Measurements from ENCODE around the gene FOS.
"Not testable (repeated sequence)": the region's sequence is repeated elsewhere in the genome, so short reads cannot be mapped to it uniquely, and the experiment has no call there.

FOS gene

DNA sequence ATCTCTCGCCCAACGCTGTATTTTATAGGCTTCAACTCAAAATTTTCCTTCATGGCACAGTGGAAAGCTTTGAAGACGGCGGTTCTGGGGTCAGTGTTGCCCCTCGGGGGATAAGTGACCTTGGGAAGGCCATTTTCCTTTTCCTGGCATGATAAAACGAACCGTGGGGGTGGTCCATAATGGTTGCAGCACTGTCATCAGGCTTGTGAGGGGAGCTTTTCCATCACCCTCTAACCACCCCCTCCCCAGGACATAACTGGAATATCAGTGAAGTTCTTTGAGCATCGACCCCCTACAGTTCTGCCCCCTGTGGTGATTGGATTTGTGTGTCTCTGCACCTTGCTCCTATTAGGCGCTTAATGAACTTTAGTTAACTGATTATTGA is 16.0 kb downstream of the FOS start:
- DNase-seq (ENCODE audit: low read depth) = no peak

DNA sequence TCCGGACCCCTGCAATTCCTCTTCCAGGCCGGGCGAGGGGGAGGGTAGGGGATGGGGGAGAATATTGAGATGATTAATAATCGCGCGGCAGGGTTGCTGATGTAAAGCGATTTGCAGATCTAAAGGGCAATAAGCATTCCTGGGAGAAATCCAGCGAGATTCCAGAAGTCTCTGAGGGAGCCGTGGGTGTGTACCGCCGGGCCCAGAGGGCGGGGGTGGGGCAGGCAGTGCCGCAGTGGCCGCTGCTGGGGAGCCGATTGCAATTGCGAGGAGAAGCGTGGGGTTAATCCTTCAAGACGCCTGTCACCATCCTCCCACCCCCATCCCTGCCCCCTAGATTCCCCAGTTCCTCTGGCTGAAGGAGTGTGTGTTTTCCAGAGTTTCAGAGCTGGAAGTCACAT is 16.4 kb downstream of the FOS start:
- DNase-seq (ENCODE audit: low read depth) = no peak

DNA sequence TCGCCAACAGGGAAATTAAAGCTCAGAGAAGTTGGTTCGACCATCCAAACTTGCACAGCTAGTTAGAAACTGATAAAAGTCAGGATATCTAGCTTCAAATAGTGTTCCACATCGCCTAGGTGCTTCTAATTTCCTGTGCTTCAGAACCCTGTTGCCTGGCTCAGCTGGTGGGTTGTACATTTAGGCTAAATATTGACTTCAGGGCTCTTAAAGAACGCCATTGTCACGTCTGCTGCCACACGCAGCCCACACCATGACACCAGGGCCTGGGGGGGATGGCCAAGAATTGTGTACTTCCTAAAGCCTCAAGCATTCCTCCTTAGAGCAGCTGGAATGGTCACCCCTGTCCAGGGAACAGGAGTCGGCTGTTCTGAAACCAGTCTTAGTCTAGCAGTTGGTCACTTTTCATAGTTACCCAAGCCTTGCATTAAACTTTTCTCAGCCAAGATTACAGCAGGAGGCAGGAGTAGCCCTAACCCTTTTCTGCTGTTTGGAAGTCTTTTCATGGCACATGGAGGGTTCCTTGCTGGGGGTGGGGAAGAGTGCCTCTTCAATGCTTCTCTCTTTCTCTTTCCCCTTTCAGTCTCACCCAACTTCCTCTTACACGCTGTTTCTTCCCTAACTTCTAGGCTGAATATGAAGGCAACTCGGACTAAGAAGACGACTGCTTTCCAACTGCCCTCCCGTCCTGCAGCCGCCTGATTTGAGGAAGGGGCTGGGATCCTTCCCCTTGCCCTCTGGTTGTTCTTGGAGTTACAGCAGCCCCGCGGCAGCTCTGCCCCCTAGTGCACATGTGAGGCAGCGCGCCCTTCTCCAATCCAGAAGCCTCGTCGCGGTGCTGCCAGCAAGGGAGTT is 17.1 kb downstream of the FOS start:
- peak; percentile 50 for DNase-seq (ENCODE audit: low read depth)

DNA sequence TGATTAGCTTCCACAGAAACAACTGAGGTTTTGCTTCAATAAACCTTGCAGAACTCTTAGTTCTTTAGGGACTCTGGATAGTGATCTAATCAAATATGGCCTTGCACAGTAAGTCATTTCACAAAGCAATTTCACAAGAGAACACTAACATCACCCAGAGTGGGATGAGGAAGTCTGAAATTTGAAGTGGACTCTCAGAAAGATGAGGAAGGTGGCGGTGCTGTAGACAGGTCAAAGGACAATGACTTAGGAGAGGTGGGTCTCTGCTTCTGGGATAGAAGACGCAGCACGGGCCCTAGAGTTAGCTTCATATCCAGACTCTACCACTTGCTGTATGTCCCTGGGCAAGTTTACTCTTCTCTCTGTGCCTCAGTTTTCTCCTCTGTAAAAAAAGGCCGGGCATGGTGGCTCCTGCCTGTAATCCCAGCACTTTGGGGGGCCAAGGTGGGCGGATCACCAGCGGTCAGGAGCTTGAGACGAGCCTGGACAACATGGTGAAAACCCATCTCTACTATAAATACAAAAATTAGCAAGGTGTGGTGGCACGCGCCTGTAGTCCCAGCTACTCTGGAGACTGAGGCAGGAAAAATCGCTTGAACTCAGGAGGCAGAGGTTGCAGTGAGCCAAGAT is 18.9 kb downstream of the FOS start:
- DNase-seq (ENCODE audit: low read depth) = no peak

DNA sequence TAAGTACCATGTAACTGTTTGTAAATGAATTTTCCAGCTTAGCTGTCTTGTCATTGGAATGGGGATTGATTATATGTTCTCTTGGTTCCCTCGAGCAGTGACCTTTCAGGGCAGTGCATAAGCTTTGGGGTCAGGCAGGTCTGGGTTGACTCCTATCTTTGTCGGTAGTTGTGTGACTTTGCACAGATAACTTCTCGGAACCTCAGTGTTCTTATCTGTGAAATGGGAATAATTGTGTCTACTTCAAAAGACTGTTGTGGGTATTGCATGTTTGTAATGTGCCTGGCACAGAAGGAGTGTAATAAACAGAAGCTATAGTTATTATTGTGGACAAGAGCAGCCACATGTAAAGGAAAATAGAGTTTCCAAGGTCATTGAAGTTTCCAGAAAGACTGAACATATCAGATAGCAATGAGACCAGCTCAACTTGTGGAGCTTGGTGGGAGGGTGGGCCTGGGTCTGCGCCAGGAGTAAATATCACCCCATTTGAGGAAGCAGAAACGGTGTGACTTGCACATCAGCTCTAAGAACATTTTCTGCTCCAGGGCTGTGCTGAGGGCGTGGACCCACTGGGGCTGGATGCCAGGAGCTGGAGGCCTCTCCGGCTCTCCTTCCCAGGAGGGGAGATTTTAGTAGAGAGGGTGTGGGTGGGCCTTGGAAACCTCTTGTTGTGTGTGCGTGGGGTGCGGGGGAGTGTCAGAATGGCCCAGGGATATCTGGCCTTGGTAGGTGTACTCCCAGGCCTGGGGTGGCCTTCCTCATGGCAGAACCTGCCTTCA is 19.7 kb downstream of the FOS start:
- no peak for DNase-seq (ENCODE audit: low read depth)

DNA sequence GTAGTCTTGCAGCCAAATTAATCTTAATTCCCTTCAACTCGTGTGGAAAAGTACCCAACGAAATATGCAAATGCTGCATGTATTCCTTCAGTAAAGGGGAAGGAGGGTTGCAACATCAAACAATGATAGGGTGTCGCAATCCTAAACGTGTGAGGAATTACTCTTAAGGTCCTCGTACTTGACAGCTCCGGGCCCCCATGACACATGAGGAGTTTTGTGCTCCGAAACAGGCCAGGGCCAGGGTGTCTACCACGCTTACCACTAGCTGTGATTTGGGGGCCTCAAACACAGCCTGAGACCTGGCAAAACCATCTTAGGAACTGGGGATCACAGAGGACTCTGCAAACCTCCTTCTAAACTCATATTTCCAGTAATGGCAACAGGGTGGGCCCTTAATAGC is 20.4 kb downstream of the FOS start:
- DNase-seq (ENCODE audit: low read depth) = no peak

DNA sequence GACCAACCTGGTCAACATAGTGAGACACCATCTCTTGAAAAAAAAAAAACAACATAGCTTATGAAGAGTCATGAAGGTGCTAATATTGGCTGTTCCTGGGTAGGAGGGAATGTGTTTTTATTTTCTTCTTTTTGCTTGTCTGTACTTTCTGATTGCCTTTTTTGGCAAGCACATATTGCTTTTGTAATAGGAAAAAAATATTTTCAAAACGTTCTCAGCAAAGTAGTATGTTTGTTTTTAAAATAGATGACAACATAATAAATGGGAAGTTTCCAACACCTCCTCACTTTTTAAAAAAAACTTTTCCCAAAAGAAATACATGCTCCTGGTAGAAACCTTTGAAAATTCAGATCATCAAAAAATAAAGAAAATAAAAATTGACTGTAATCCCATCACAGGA is 20.9 kb downstream of the FOS start:
- no peak for DNase-seq (ENCODE audit: low read depth)

DNA sequence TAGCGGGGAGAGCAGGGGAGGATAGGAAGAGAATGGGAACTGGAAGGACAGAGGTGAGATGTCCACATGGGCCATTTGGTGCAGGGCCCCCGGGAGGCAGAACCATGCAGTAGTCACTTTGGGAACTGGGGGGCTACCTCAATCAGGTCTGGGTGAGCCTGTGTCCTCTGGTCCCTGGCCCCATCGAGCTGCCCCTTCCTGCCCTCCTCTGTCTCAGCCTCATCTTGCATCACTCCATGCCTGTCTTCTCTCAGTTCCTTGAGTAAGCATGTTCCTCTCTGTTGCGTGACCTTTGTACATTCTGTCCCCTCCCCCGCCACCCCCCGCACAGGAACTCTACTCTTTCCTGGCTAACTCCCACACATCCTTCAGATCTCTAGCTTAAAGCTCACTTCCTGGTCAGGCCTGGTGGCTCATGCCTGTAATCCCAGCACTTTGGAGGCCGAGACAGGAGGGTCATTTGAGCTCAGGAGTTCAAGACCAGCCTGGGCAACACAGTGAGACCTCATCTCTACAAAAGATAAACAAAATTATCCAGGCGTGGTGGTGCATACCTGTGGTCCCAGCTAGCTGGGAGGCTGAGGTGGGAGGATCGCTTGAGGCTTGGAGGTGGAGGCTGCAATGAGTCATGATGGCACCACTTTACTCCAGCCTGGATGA is 23.2 kb downstream of the FOS start:
- DNase-seq (ENCODE audit: low read depth) = no peak

DNA sequence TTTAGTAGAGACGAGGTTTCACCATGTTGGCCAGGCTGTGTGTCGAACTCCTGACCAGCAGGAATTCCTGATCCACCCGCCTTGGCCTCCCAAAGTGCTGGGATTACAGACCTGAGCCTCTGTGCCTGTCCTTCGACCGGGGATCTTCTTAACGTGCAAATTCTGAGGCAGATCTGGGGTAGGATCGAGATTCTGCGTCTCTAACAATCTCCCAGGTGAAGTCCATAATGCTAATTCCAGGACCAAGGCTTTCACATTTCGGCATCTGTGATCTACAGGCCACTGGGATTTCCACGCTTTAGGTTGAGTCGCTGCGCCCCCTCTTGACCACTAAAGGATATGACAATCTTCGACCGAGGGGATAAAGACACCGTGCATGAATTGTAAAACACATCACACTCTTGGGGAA is 24.8 kb downstream of the FOS start:
- DNase-seq (ENCODE audit: low read depth) = no peak

DNA sequence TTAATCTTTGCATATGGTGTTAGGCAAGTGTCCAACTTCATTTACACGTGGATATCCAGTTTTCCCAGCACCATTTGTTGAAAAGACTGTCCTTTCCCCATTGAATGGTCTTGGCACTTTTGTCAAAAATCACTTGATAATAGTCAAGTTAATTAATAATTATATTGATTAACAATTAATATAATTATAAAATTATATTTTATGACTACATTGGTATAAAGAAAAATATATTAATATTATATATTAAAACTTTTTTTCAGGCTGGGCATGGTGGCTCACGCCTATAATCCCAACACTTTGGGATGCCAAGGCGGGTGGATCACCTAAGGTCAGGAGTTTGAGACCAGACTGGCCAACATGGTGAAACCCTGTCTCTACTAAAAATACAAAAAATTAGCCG is 27.8 kb downstream of the FOS start:
- DNase-seq (ENCODE audit: low read depth) = not testable (repeated sequence)

DNA sequence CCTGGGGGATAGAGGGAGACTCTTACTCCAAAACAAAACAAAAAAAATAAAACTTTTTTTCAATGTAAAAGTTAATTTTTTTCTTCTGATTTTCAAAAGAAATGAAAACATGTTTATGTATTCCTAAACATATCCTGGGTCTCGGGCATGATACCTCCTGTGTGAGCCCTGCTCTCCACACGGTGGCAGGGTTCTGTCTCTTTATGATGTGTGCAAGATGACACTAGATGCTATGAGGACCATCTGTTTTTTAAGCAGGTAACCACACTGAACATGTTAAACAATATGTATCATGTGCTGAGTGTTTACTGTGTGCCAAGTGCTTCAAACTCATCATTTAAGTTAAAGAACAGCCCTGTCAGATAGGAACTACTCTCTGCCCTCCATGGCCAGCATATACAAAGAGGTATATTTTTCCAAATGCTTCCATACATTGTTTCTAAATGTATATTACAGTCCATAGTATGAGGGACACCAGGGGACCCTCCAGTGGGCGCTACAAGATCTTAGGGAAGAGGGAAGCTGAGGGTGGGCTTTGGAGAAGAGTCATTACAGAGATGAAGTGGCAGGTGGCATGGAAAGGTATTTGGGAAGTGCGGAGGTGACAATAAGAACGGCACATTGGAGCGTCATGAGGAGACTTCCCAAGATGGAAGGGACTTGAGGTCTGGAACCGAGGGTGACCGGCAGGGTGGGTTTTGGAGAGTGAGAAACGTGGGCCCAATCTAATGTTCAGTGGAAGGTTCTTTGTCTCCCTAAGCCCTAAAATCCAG is 28.5 kb downstream of the FOS start:
- DNase-seq (ENCODE audit: low read depth) = no peak

DNA sequence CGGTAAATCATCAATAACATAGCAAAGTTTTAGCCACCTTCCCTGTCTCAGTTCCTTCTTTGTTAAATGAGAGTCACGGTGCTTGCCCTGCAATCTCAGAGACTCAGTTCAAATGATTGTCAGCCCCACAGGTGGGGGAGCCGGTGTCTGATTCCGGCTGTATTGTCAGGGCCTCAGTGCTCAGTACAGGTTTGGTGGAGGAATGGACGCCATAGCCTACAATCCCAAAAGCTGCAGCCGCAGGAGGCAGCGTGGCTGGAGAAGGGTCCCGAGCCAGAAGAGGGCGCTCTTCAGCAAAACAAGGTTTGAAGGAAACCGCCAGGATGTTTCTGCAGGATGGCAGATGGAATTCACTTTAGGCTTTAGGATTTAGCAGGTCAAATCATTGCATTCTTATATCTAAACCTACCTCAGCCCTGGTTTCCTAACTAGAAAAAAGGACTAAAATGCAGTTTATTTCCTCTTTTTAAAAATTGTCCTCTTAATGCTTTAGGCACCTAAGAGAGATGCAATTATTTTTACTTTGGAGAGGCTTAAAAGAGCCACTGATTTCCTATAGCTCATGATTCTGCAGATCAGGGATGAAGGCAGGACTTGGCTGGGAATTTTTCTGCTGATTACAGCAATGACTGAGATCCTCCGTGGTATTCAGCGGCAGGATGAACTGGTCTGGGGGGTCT is 29.2 kb downstream of the FOS start:
- DNase-seq (ENCODE audit: low read depth) = peak; percentile 54

DNA sequence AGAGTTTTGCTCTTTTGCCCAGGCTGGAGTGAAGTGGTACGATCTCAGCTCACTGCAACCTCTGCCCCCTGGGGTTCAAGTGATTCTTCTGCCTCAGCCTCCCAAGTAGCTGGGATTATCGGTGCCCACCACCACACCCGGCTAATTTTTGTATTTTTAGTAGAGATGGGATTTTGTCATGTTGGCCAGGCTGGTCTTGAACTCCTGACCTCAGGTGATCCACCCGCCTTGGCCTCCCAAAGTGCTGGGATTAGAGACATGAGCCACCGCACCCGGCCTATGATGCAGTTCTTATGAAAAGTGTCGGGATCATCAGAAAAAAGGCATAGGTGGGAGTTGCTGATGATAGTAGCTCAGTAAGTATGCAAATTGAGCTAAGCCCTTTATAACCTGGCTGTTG is 30.4 kb downstream of the FOS start:
- DNase-seq (ENCODE audit: low read depth) = not testable (repeated sequence)

DNA sequence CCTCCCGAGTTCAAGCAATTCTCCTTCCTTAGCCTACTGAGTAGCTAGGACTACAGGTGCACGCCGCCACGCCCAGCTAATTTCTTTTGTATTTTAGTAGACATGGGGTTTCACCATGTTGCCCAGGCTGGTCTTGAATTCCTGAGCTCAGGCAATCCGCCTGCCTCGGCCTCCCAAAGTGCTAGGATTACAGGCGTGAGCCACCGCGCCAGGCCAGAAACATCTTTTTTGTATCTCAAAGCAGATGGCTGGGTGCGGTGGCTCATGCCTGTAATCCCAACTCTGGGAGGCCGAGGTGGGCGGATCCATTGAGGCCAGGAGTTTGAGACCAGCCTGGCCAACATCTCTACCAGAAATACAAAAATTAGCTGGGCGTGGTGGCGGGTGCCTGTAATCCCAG is 30.9 kb downstream of the FOS start:
- DNase-seq (ENCODE audit: low read depth) = not testable (repeated sequence)

DNA sequence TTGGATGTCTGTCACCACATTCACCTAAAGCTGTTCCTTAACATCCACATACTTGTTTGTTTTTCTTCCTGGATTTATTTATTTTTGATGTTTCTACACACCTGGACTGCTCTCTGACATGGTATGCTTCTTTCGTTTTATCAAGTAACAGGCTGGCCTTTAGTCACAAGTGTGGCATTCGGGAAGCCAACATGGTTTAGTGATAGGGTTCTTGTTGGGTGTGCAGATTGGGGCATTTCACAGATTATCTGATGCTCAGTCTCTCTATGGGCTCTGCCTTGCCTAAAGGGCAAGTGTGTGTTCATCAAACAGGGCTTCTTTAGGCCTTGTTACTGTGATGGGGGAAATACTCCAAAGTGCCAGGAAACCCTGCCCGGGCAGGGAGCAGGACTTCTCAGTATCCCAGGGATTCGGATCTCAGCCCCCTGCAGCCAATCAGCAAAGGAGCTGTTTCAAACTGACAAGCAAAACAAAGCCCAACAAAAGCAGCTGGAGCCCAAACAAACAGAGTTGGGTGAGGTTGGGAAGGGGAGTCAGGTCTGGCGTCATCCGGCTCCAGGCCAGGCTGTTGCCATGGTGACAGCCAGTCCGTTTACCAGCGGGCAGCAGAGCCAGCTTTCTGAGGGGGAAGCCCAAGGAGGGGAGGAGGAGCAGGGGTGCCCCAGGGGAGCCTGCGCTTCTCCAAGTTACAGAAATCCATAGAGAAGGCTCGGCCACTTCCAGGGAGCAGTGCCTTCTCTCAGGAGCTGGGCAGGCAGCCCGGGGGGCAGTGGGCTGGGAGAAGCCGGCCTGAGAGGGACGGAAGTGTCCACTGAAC is 31.9 kb downstream of the FOS start:
- DNase-seq (ENCODE audit: low read depth) = no peak

DNA sequence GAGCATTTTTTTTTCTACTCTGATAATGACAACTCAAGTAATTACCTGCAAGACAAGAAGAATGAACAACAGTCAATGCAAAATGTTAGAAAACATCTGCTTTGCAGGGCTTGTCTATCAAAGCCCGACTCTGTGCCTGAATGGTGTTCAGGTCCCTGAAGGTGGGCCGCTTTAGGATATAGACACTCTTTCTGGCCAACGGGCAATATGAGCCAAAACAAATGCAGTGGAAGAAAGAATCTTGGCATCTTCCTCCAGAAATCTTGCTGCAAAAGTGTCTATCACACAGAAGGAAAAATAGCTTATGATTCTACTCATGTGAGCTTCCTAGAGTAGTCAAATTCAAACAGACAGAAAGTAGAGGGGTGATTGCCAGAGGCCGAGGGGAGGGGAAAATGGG is 32.7 kb downstream of the FOS start:
- DNase-seq (ENCODE audit: low read depth) = no peak

DNA sequence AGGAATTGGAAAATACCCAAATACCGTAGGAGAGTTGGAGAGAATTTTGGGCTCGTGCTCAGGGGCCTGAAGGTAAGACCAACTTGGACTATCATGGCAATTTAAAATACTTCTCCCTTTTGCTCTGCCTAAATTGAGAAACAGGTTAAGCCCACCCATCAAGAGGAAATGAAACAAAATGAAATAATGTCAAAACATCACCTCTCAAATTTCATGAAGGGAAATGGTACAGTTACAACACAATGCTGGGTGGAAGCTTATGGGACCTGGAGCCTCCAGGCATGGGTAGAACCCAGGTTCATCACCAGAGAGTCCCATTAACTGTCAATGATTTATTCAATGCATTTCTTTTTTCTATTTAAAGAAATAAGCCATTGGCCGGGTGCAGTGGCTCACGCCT is 33.7 kb downstream of the FOS start:
- no peak for DNase-seq (ENCODE audit: low read depth)

DNA sequence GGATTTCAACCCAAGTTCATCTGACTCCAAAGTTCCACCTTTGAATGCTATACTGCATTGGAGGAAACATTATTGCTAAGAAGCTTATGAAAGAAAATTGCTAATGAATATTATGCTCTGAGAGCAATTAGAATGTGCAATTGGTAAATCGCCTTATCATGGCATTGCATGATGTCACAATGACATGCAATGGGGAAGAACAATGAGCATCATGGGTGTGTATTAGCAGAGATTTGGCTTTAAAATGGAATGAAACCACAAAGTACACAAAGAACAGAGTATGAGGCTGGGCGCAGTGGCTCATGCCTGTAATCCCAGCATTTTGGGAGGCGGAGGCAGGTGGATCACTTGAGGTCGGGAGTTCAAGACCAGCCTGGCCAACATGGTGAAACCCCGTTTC is 34.7 kb downstream of the FOS start:
- DNase-seq (ENCODE audit: low read depth) = no peak

DNA sequence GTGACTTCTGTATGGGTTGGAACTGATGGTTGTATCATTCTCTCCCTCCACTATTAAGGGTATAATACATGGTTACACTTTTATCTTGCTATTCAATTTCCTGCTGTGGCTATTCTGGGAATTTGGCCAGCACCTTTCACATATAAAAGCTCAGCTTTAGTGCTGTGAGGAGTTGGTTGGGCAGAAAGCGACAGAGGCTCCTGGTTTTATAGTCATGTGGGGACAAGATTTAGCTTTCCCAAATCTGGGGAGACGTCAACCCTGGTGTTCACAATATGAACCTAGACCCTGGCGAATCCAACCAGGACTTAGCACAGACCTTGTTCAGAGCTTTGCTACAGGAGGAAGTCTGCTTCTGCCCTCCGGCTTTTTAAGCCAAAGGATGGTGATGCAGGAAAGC is 36.5 kb downstream of the FOS start:
- no peak for DNase-seq (ENCODE audit: low read depth)

DNA sequence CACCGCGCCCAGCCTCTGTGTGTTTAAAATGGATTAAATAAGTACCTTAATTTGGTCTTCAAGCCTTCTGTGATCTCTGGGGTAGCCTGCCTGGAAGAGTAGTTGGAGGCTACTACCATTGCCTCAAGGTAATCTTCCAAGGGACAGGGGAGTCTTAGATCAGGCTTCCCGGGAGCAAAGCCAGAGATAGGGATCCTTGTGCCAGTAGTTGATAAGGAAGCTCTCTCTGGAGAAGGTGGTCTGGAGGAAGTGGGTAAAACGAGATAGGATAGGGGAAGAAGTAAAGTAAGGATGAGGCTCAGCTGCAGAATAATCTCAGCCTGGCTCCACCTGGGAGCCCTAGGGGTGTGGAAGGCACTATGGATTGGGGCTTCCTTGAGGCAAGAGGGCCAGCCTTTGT is 38.5 kb downstream of the FOS start:
- no peak for DNase-seq (ENCODE audit: low read depth)

All from activated T-helper 1 cell treated with Interleukin-2 at 50 U/mL for 16 hours (primary cell).